Globus pallidus (tissue), 1 donor: ENCODE results near the gene TGM6.

ENCODE experiments used
- DNase-seq: peaks from one replicate; pipeline ENCODE4 v3.0.0-alpha.2; 2015; ENCODE audit warnings: low spot score

Gene TGM6

GRCh38 chr20:2380601-2381000 is at the start of gene TGM6:
Gene TGM6, plus strand, starts transcription at chr20:2380901. Its CDS starts 68 bp downstream, at chr20:2380969.
- DNase-seq: no peak

- DNase-seq: no peak
Observed at GRCh38 chr20:2331106-2331505, 49.6 kb upstream of the TGM6 start.

- DNase-seq: no peak
Observed at GRCh38 chr20:2331901-2332565, 48.7 kb upstream of the TGM6 start.

GRCh38 chr20:2332711-2333110 is 48.0 kb upstream of the TGM6 start:
- no peak for DNase-seq

- no peak for DNase-seq
Observed at GRCh38 chr20:2333821-2334220, 46.9 kb upstream of the TGM6 start.

GRCh38 chr20:2335096-2335870 is 45.4 kb upstream of the TGM6 start:
- no peak for DNase-seq

- no peak for DNase-seq
Observed at GRCh38 chr20:2336471-2336870, 44.2 kb upstream of the TGM6 start.

- no peak for DNase-seq
Observed at GRCh38 chr20:2337142-2337541, 43.6 kb upstream of the TGM6 start.

- no peak for DNase-seq
Observed at GRCh38 chr20:2338411-2339066, 42.2 kb upstream of the TGM6 start.

GRCh38 chr20:2340136-2340535 is 40.6 kb upstream of the TGM6 start:
- no peak for DNase-seq

GRCh38 chr20:2340823-2341222 is 39.9 kb upstream of the TGM6 start:
- no peak for DNase-seq

GRCh38 chr20:2341336-2341735 is 39.4 kb upstream of the TGM6 start:
- no peak for DNase-seq

- DNase-seq: no peak
Observed at GRCh38 chr20:2342243-2342642, 38.5 kb upstream of the TGM6 start.

GRCh38 chr20:2346188-2346587 is 34.5 kb upstream of the TGM6 start:
- DNase-seq: no peak

GRCh38 chr20:2348336-2348735 is 32.4 kb upstream of the TGM6 start:
- no peak for DNase-seq

GRCh38 chr20:2349801-2350200 is 30.9 kb upstream of the TGM6 start:
- no peak for DNase-seq

- DNase-seq: no peak
Observed at GRCh38 chr20:2350606-2351005, 30.1 kb upstream of the TGM6 start.

GRCh38 chr20:2353231-2353630 is 27.5 kb upstream of the TGM6 start:
- DNase-seq: no peak

GRCh38 chr20:2357114-2357513 is 23.6 kb upstream of the TGM6 start:
- no peak for DNase-seq

GRCh38 chr20:2358006-2358405 is 22.7 kb upstream of the TGM6 start:
- DNase-seq: no peak

- DNase-seq: no peak
Observed at GRCh38 chr20:2361035-2361593, 19.6 kb upstream of the TGM6 start.

- no peak for DNase-seq
Observed at GRCh38 chr20:2363187-2363586, 17.5 kb upstream of the TGM6 start.

GRCh38 chr20:2363587-2363986 is 17.1 kb upstream of the TGM6 start:
- no peak for DNase-seq
